Astrocyte (in vitro differentiated cells and primary cell): ENCODE data around the gene TOMM7. TPM values are rescaled to one million over a fixed set of nuclear protein-coding genes. Genes with fewer than 3 reads are reported as not detected.

Source experiments
- DNase-seq: peaks from one replicate; pipeline ENCODE4 v3.0.0-alpha.2; 2010; ENCODE audit warnings: low read depth
- FAIRE-seq: peaks from 2 replicates; lab custom pipeline; 2011; peaks lifted over from hg19 to GRCh38; lab: Jason Lieb, UNC
- H2AFZ ChIP-seq: 2 replicates; pipeline ENCODE4 v1.6.0; 2012; ENCODE audit warnings: low read depth, low read length, inconsistent platforms
- H3K27ac ChIP-seq: 2 replicates; pipeline ENCODE4 v1.5.1; 2011; ENCODE audit warnings: low read depth, low read length, inconsistent platforms
- H3K27me3 ChIP-seq: 2 replicates; pipeline ENCODE4 v1.6.0; 2011; ENCODE audit warnings: low read length, inconsistent platforms; ENCODE audit not compliant: insufficient read depth
- H3K36me3 ChIP-seq: 2 replicates; pipeline ENCODE4 v1.5.1; 2011; ENCODE audit warnings: low read length, inconsistent platforms; ENCODE audit not compliant: insufficient read depth
- H3K4me1 ChIP-seq: 2 replicates; pipeline ENCODE4 v1.5.1; 2011; ENCODE audit warnings: low read length, inconsistent platforms; ENCODE audit not compliant: insufficient read depth
- H3K4me2 ChIP-seq: 2 replicates; pipeline ENCODE4 v1.6.0; 2012; ENCODE audit warnings: low read length, inconsistent platforms
- H3K4me3 ChIP-seq: 2 replicates; pipeline ENCODE4 v1.5.1; 2011; ENCODE audit warnings: low read depth, mild to moderate bottlenecking, low read length, inconsistent platforms; ENCODE audit not compliant: insufficient read depth
- H3K79me2 ChIP-seq: 2 replicates; pipeline ENCODE4 v1.6.0; 2012; ENCODE audit warnings: mild to moderate bottlenecking, low read length, inconsistent platforms; ENCODE audit not compliant: insufficient read depth
- H3K9ac ChIP-seq: 2 replicates; pipeline ENCODE4 v1.6.0; 2012; ENCODE audit warnings: mild to moderate bottlenecking, low read length, inconsistent platforms
- H3K9me3 ChIP-seq: 2 replicates; pipeline ENCODE4 v1.5.1; 2012; ENCODE audit warnings: low read depth, mild to moderate bottlenecking, low read length, inconsistent platforms; ENCODE audit not compliant: insufficient read depth
- H4K20me1 ChIP-seq: 2 replicates; pipeline ENCODE4 v1.6.0; 2012; ENCODE audit warnings: low read length, inconsistent platforms; ENCODE audit not compliant: insufficient read depth
- H3K27ac Mint-ChIP-seq: one replicate; pipeline ENCODE4 v1.8.0; 2021; ENCODE audit warnings: mild to moderate bottlenecking, mixed read lengths; ENCODE audit not compliant: unreplicated experiment
- H3K27me3 Mint-ChIP-seq: one replicate; pipeline ENCODE4 v1.8.0; 2021; ENCODE audit warnings: low read depth, mixed read lengths; ENCODE audit not compliant: unreplicated experiment
- H3K36me3 Mint-ChIP-seq: one replicate; pipeline ENCODE4 v1.8.0; 2021; ENCODE audit warnings: low read depth, mixed read lengths; ENCODE audit not compliant: unreplicated experiment
- H3K4me1 Mint-ChIP-seq: one replicate; pipeline ENCODE4 v1.8.0; 2021; ENCODE audit warnings: low read depth, mixed read lengths; ENCODE audit not compliant: unreplicated experiment
- H3K4me3 Mint-ChIP-seq: one replicate; pipeline ENCODE4 v1.8.0; 2021; ENCODE audit warnings: mild to moderate bottlenecking, moderate library complexity, mixed read lengths; ENCODE audit not compliant: unreplicated experiment
- H3K9me3 Mint-ChIP-seq: one replicate; pipeline ENCODE4 v1.8.0; 2021; ENCODE audit warnings: mild to moderate bottlenecking, mixed read lengths; ENCODE audit not compliant: unreplicated experiment
- CTCF ChIP-seq: IDR thresholded peaks from 2 replicates; pipeline ENCODE4 v1.5.1; 2011; ENCODE audit warnings: low read depth, mild to moderate bottlenecking, inconsistent platforms, low read length, moderate library complexity; ENCODE audit not compliant: insufficient read depth
- EZH2 ChIP-seq: IDR thresholded peaks from 2 replicates; pipeline ENCODE4 v1.6.1; 2012; ENCODE audit warnings: mild to moderate bottlenecking, low read length, inconsistent platforms; ENCODE audit not compliant: insufficient read depth
- total RNA-seq: library from RNA; stranded (reverse); gene quantifications from 2 replicates; pipeline ENCODE4 v1.2.1, GENCODE V29; 2021

TOMM7 gene
- total RNA-seq, 1 donor from 2014 or later = 217 TPM

GRCh38 chr7:22771194-22771871 is 51.3 kb downstream of the TOMM7 start:
- H3K4me1 Mint-ChIP-seq = peaks cover 1% of the 10 kb centered on the region
- Histone ChIP-seq H2AFZ (no peak overlapping the region), H3K9ac (no peak overlapping the region), H3K9me3 (no peaks in the 10 kb centered on the region), H4K20me1 (no peaks in the 10 kb centered on the region), H3K4me3 (no peak overlapping the region), H3K27ac (no peak overlapping the region), H3K27me3 (no peaks in the 10 kb centered on the region), H3K4me1 (no peaks in the 10 kb centered on the region), H3K36me3 (no peaks in the 10 kb centered on the region), H3K79me2 (no peaks in the 10 kb centered on the region), H3K4me2 (no peak overlapping the region)
- no peak overlapping the region for H3K4me3 Mint-ChIP-seq
- peaks cover 8% of the 10 kb centered on the region for H3K9me3 Mint-ChIP-seq
- H3K27me3 Mint-ChIP-seq = no peaks in the 10 kb centered on the region
- no peak overlapping the region for H3K27ac Mint-ChIP-seq
- TF ChIP-seq CTCF = no peak
- TF ChIP-seq EZH2 = no peak
- no peak for DNase-seq
- H3K36me3 Mint-ChIP-seq = peaks cover 1% of the 10 kb centered on the region
- no peak for FAIRE-seq

DNA sequence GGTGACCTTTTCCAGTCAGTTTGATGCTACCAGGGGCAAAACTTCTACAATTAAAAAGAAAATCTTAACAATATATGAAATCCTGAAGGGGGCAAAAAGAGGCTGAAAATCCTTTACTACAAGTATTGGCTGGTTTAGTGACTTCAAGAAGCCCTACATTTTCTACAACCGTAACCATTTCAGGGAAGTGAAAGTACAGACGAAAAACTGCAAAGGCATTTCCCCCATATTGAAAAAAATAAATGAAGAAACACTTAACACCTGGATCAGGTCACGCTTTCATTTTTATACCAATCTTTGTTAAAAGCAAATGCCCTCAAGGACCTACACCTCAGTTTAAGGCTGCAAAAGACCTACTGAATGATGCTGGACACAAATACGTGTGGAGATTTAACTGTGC is 57.0 kb downstream of the TOMM7 start:
- FAIRE-seq (no peak), DNase-seq (no peak)
- Histone ChIP-seq H4K20me1 (no peaks in the 10 kb centered on the region), H3K4me1 (no peaks in the 10 kb centered on the region), H3K9me3 (peaks cover under 1% of the 10 kb centered on the region), H3K27ac (no peak overlapping the region), H3K79me2 (no peaks in the 10 kb centered on the region), H3K36me3 (no peaks in the 10 kb centered on the region), H2AFZ (no peak overlapping the region), H3K27me3 (no peaks in the 10 kb centered on the region), H3K4me3 (no peak overlapping the region), H3K4me2 (no peak overlapping the region), H3K9ac (no peak overlapping the region)
- H3K9me3 Mint-ChIP-seq = peaks cover 22% of the 10 kb centered on the region
- H3K27me3 Mint-ChIP-seq = no peaks in the 10 kb centered on the region
- H3K27ac Mint-ChIP-seq = no peak overlapping the region
- TF ChIP-seq CTCF = no peak
- TF ChIP-seq EZH2 = no peak
- no peaks in the 10 kb centered on the region for H3K36me3 Mint-ChIP-seq
- no peaks in the 10 kb centered on the region for H3K4me1 Mint-ChIP-seq
- H3K4me3 Mint-ChIP-seq = no peak overlapping the region

Other genes with a start within 250 kb of the TOMM7 start
- gene IL6, start 95.6 kb downstream of the TOMM7 start, total RNA-seq = 2.5 and 2.7 TPM in 2 replicates
- gene HYCC1, start 191.3 kb upstream of the TOMM7 start, total RNA-seq = 78.5 and 79.8 TPM in 2 replicates